Measurements from ENCODE around the gene TMEM132A.
A peak's percentile ranks its signal among the peaks of the same experiment; 100 is the strongest.
"Not testable (repeated sequence)": the region's sequence is repeated elsewhere in the genome, so short reads cannot be mapped to it uniquely, and the experiment has no call there.

Gene TMEM132A

DNA sequence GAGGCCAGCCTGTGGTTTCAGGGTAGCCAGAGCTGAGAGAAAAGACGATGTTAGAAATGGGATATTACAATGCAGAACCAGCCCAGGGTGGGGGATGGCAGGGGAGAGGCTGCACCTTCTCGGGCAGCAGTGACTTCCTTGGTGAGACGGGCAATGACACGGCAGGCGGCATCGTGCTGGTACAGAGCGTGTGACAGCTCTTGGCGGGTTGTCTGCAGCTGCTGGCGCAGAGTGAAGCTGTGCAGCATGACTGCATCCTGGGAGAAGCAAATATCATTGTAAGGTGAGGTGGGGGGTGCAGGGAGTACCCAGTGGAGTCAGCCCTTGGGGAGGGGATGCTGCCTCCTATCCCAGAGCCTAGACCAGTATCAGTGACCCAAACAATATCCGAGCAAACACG, 21.6 kb upstream of the TMEM132A start:
- no peak for DNase-seq (ENCODE audit: extremely low read depth in 1 of 2, low read depth in 1 of 2)

- no peak for DNase-seq (ENCODE audit: extremely low read depth in 1 of 2, low read depth in 1 of 2)
Observed at GRCh38 chr11:60905047-60905446, 19.2 kb upstream of the TMEM132A start.

- no peak for DNase-seq (ENCODE audit: extremely low read depth in 1 of 2, low read depth in 1 of 2)
Observed at GRCh38 chr11:60905551-60906113, 18.6 kb upstream of the TMEM132A start.

GRCh38 chr11:60906132-60906972, 17.9 kb upstream of the TMEM132A start, which contains the start of gene PRPF19:
PRPF19 (minus strand) TSS chr11:60906585; CDS start chr11:60906382, 203 bp downstream.
- DNase-seq (ENCODE audit: extremely low read depth in 1 of 2, low read depth in 1 of 2) = peak; percentile 95 to 96

DNA sequence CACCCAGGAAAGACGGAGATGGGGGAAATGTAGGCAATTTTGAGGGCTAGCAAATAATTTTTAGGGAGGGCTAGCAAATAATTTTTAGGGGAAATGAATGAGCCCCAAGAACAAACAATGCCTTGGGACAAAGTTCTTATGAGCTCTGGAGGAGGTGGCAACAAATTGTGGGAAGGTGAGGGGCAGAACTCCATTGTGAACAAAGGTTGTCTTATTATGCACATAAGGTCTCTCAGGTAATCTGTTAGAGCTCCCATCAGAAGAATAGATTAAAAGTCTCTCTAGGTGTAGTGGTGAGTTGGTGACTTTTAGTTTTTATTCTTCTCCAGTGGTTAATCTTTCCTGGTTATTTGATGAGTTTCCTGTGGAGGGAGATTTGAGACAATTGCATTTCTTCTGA, 15.5 kb upstream of the TMEM132A start:
- DNase-seq (ENCODE audit: extremely low read depth in 1 of 2, low read depth in 1 of 2) = no peak

DNA sequence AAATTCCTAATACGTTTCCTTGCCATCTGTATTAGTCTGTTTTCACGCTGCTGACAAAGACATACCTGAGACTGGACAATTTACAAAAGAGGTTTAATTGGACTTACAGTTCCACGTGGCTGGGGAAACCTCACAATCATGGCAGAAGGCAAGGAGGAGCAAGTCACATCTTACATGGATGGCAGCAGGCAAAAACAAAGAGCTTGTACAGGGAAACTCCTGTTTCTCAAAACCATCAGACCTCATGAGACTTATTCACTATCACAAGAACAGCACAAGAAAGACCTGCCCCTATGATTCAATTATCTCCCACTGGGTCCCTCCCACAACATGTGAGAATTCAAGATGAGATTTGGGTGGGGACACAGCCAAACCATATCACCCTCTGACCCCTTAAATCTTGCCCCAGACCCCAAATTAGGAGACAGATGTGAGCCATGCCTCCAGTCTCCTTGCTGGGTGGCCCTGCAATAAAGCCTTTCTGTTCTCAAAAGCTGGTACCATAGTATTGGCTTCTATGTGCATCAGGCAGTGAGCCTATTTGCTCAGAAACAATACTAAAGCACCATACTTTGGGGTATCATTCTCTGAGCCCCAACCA, 14.5 kb upstream of the TMEM132A start:
- DNase-seq (ENCODE audit: extremely low read depth in 1 of 2, low read depth in 1 of 2) = not testable (repeated sequence)

DNA sequence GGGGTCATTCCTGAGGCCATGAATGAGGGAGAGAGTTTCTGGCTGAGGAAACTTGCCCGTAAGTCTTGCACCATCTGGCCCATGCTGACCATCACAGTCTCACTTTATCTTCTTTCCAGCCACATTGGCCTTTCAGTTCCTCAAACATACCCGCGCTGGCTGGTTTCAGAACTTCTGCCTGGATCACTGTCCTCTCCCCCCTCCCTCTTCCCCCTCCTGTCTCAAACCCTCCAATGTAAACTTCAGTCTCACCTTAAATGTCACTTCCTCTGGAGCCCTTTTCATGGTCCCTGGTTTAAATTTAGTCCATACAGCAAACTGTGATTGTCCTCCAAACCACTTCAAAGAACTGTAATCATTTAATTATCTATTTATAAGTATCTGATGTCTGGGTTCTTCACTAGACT, 14.0 kb upstream of the TMEM132A start:
- no peak for DNase-seq (ENCODE audit: extremely low read depth in 1 of 2, low read depth in 1 of 2)

GRCh38 chr11:60910711-60911380, 13.4 kb upstream of the TMEM132A start:
- DNase-seq (ENCODE audit: extremely low read depth in 1 of 2, low read depth in 1 of 2) = no peak

DNA sequence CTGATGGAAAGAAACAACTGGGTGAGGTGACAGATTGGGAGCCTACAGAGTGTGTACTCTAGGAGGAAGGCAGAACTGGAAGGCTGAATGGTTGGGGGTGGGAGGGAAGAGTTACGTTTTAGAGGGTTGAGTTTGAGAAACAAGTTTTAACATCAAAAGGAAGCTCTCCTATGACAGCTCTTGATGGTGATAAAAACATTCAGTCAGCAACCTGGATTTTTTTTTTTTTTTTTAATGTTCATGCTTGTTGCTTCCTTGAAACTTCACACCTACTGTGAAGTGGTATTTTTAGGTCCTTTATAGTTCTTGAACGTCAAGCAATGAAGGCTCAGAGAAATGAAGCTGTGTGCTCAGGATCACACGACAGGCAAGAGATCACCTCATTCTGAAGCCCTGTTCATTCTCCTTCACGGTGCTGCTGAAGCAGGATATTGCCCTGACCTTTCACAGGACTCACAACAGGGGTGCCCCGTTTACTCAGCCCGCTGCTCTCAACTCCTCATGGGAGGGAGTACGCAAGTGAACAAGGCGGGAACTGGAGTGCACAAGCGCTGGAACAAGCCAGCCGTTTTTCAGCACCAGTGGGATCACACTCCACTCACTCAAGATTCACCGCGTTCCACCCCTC, 11.9 kb upstream of the TMEM132A start:
- DNase-seq (ENCODE audit: extremely low read depth in 1 of 2, low read depth in 1 of 2) = no peak

DNA sequence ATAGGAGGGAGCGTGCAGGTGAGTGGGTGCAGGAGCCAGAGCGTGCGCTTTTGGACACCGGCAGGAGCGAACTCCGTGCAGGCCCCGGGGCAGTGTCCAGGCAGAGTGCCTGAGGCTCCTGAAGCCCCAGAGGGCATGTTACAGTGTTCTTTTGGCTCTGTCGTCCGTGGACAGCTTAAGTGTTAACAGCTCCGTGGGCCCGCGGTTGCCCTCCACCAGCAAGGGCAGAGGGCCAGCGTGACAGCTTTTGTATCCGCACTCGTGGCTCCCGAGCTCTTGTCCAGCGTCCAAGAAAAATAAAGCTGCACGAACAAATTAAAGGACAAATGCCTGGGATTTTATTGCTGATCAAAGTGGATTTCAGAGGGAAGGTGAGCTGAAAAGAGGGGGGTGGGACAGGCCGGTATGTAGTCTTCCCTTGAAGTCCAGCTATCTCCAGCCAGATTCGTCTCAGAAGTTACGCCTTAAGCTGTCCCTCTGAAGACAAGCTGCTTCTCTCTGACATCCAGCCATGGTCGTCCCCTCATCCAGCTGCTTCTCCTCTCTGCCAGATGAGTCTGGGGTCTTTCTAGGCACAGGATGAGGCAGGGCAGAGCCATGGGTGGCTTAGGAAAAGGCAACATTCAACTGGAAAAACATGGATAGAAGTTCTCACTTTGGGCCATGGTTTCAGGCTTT, 11.3 kb upstream of the TMEM132A start:
- DNase-seq (ENCODE audit: extremely low read depth in 1 of 2, low read depth in 1 of 2) = no peak

GRCh38 chr11:60913793-60914632, 10.2 kb upstream of the TMEM132A start, which contains the start of gene TMEM109:
TMEM109 (plus strand) TSS chr11:60914158; CDS start chr11:60919694, 5,536 bp downstream.
- DNase-seq (ENCODE audit: extremely low read depth in 1 of 2, low read depth in 1 of 2) = peak; percentile 70 to 76

- DNase-seq (ENCODE audit: extremely low read depth in 1 of 2, low read depth in 1 of 2) = no peak
Observed at GRCh38 chr11:60914633-60915247, 9.5 kb upstream of the TMEM132A start.

DNA sequence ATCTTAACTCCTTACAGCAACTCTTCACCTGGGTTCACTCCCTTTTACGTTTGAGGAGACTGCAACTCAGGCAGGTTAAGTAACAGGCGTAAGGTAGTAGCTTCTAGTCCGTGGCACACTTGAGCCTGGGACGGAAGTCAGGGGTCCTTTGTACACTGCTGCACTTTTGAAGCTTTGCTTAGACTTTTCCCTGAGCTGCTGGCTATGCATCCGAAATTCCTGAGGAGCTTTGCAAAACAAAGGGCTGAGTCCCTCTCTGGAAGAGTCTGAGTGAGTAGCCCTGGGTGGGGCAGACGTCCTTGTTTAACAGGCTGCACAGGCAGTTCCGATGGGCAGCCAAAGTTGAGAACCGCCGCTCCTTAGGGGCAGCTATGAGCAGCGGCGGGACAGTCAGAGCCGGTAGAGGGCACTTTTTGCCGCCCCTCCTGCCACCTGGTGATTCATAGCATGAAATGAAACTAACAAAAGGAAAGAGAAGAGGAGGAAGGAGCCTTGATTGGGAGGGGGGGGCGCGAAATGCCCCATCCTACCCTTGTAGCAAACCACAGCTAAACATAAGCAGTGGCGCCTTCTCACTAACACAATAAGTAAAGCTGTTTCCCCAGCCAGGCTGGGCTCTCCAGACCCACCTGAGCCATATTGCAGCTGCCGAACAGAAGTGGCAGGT, 8.9 kb upstream of the TMEM132A start:
- DNase-seq (ENCODE audit: extremely low read depth in 1 of 2, low read depth in 1 of 2) = peak; percentile 42 to 47

DNA sequence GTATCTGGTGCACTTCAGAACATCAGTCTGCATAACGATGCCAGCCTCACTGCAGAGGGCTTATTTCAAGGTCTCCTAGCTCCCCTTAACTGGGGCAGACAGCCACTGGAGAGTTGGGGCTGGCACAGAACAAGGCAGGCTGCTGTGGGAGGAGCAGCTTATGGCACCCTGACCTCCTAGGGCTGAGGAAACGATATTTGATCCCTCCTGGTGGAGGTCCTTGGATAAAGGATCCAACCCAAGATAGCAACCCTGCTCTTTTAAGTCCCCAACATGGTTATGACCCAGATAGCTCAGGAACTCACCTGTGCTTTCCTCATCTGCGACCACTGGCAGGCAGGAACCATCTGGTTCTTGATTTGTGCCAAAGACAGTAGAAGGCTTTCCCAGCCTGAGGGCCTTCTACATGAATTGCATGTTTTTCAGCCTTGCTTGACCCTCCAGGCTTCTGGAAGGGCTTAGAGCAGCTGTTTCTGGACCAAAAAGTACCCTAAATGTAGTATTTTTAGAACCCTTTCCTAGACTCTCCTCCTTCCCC, 7.5 kb upstream of the TMEM132A start:
- DNase-seq (ENCODE audit: extremely low read depth in 1 of 2, low read depth in 1 of 2) = no peak

DNA sequence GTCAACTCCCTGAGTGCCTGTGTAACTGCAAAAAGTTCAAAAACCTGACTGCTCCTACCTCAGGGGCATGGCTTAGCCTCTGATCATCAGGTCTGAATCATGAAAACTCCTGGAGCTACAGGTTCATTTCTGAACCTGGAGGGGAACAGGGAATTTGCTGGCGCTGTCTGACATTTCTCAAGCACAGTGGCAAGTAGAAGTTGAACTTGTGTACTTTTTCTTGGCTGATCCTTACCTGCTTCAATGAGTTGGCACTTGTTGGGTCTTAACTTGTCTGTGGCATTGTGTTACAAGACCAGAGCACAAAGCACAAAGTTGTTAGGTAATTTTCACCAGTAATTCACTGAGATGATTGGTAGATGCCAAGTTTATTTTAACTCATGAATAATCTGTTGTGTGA, 7.0 kb upstream of the TMEM132A start:
- DNase-seq (ENCODE audit: extremely low read depth in 1 of 2, low read depth in 1 of 2) = no peak

DNA sequence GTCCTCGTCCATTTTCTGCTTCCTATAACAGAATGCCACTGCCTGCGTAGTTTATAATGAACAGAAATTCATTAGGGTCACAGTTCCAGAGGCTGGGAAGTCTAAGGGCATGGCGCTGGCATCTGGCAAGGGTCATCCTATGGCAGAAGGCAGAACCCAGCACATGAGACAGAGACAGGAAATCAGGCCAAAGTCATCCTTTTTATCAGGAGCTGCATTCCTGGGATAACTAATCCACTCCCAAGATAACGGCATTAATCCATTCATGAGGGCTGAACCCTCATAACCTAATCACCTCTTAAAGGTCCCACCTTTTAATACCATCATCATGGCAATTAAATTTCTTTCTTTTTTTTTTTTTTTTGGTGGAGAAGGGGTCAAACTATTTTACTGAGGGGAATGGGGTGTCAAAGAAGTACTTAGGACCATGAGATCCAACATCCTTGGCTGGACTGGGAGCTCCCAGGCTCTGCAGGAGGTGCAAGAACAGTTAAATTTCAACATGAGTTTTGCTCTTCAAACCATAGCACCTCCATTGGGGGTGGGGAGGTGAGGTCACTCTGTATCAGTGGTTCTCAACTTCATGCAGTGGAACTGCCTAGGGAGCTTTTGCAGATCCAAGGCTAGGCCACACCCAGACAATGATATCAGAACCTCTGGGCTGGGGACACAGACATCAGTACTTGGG, 5.9 kb upstream of the TMEM132A start:
- DNase-seq (ENCODE audit: extremely low read depth in 1 of 2, low read depth in 1 of 2) = no peak

GRCh38 chr11:60918939-60919265, 5.4 kb upstream of the TMEM132A start:
- no peak for DNase-seq (ENCODE audit: extremely low read depth in 1 of 2, low read depth in 1 of 2)

DNA sequence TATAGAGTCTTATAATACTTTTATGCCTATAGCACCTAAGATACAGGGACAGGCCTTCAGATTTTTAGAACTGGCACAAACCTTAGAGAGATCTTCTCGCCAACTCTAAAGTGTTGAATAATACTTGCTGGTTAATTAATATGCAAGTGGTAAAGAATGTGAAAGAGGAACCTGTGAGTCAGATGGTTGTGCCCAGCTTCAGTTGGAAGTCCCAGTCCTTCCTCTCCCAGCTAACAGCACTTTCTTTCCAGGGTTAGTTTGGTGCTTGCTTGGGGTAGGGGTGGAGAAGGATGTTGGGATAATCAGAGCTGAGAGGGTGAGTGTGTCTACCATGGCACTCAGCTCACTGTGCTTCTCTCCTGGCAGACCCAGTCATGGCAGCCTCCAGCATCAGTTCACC, 4.9 kb upstream of the TMEM132A start:
- no peak for DNase-seq (ENCODE audit: extremely low read depth in 1 of 2, low read depth in 1 of 2)
